Right lobe of liver (tissue), 4 donors: Measurements from ENCODE around the gene METTL25B.

ENCODE experiments used
- CTCF ChIP-seq, 4 donors: fragments of 200-600 bp in 3 of 4; fragments of 450-650 bp in 1 of 4; IDR thresholded peaks; one replicate each; pipeline versions ENCODE4 v1.5.1 to v1.8.0; 2016 to 2022; ENCODE audit warnings: antibody characterized with exemption in 4 of 4, mild to moderate bottlenecking in 2 of 4
- POLR2A ChIP-seq: fragments of 450-650 bp; IDR thresholded peaks from one replicate; pipeline ENCODE4 v1.6.1; 2017; ENCODE audit warnings: antibody characterized with exemption, mild to moderate bottlenecking
- donor health status: DM: no; HTN: no; CAD: no.
- donor health status: DM: no; HTN: no; CAD: no.
- donor health status: DM: no; HTN: yes; CAD: no.

DNA sequence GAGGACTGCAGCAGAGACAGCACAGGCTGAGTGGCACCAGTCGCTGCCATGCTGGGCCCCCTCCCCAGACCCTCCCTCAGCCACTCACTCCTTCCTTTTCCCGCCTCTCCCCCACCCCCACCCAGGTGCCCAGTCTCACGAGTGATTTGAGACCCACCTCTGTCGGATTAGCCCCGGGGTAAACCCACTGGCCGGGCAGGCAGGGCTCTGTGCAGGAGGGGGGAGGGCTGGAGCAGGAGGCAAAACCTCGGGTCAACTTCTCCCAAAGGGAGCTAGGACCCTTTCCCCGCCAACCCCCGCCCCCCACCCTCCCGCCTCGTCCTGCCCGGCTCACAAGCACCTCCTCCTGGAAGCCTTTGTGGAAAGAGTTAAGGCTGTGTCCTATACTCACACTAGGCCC, 16.1 kb downstream of the METTL25B start:
- TF ChIP-seq CTCF (IDR thresholded peaks at IDR 0.05) (no peak), POLR2A (no peak)
